Kidney (tissue), 2 donors: Measurements from ENCODE around the gene DUSP16. TPM values are rescaled to one million over a fixed set of nuclear protein-coding genes. Genes with fewer than 3 reads are reported as not detected.

Experiments used
- polyA plus RNA-seq: library from polyadenylated mRNA; stranded (reverse); fragments of 350-450 nt; fragmentation: Illumina TruSeq; extraction: RNeasy Lipid Tissue Mini Kit (QIAGEN cat#74804); gene quantifications from one replicate; pipeline ENCODE4 v1.2.3, GENCODE V29; 2014; ENCODE audit warnings: low read depth, low replicate concordance; ENCODE audit not compliant: insufficient read depth
- total RNA-seq: library from RNA; stranded (reverse); fragmentation: NEBNext Ultra II Directional; extraction: Animal tissue kit (Norgen Biotek cat#: 25700); gene quantifications from one replicate; pipeline ENCODE4 v1.2.1, GENCODE V29; 2021
- donor health status: DM: yes; HTN: yes; CAD: no.

The DUSP16 gene
- total and polyA plus RNA-seq, 2 donors from 2014 or later: 6.6 to 27.4 TPM

Other genes with a start within 250 kb of the DUSP16 start
- gene MANSC1, start 212.6 kb downstream of the DUSP16 start, total RNA-seq: 38.7 TPM
- 14.1 TPM for gene MANSC1, start 212.6 kb downstream of the DUSP16 start, polyA plus RNA-seq
- gene BORCS5, start 205.8 kb downstream of the DUSP16 start, total RNA-seq: 14.0 TPM
- gene BORCS5, start 205.8 kb downstream of the DUSP16 start, polyA plus RNA-seq: 11.2 TPM
- 38.6 TPM for gene CREBL2, start 49.0 kb upstream of the DUSP16 start, total RNA-seq
- 35.8 TPM for gene CREBL2, start 49.0 kb upstream of the DUSP16 start, polyA plus RNA-seq
- 0.19 TPM for gene GPR19, start 133.3 kb upstream of the DUSP16 start, total RNA-seq
- gene GPR19, start 133.3 kb upstream of the DUSP16 start, polyA plus RNA-seq: not detected
- 52.3 TPM for gene CDKN1B, start 154.5 kb upstream of the DUSP16 start, total RNA-seq
- gene CDKN1B, start 154.5 kb upstream of the DUSP16 start, polyA plus RNA-seq: 27.9 TPM
- 18.9 TPM for gene APOLD1, start 222.8 kb upstream of the DUSP16 start, total RNA-seq
- 4.5 TPM for gene APOLD1, start 222.8 kb upstream of the DUSP16 start, polyA plus RNA-seq